Measurements from ENCODE around the gene SPATA6. TPM values are rescaled to one million over a fixed set of nuclear protein-coding genes. Genes with fewer than 3 reads are reported as not detected.
"Not testable (repeated sequence)": the region's sequence is repeated elsewhere in the genome, so short reads cannot be mapped to it uniquely, and the experiment has no call there.

SPATA6 gene
- 1 to 10 TPM; 1.7 to 2.9 (median 2.5) TPM for polyA plus RNA-seq (ENCODE audit: low read depth in 6 of 6)

DNA sequence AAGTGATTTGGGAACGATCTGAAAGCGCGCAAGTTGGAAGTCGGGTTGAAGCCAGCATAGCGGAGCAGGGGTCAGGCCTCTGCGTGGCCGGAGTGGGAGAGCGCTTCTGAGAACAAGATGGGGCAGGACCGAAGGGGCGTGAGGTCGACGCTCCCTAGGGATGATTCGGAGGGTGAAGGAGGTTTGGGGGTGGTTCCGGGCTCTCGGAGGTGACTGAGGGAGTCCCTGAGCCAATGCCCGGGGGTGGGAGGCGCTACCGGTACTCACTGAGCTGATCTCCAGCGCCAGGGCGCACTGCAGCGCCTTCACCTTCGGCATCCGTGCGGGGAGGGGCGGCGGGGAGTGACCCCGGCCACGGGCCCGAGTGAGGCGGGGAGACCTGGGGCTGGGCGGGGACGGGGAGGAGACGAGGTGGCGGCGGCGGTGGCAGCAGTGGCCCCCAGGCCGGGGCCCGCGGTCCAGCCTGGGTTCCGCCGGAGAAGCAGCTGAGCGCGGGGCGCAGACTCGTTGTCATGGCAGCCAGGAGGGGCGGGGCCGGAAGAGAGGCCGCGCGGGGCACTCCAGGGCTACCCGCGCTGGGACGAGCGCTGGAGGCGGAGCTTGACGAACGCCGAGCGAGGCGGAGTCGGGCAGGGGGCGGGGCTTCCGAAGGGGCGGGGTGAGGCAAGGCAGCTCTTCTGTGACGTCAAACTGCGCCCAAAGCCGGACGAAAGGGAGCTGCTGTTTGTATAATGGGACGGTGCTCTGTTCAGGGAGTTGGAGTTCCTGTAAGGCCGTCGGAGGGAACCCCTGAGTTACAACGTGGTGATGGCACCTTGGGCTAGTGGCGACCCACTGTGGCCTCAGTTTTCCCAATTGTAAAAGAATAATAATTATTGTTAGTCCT lies at the start of gene SPATA6:
Gene SPATA6 (minus strand): TSS at position 514 of the 886 bp plus-strand sequence. CDS start 196 bp downstream, at position 318.
- Mint-ChIP-seq H3K9me3 (peaks cover 0 to 15% (median 5%) of the 10 kb centered on the region in 7 donors), H3K36me3 (no peaks in the 10 kb centered on the region), H3K27me3 (peaks cover 0 to 11% (median 0%) of the 10 kb centered on the region in 3 donors), H3K4me3 (peak within 1 kb of the TSS; percentile 86 to 97 (median 94)), H3K4me1 (peaks cover 30 to 34% (median 32%) of the 10 kb centered on the region in 3 donors), H3K27ac (peak within 1 kb of the TSS; percentile 46 to 99 (median 92))
- DNase-seq (peak; percentile 92), ATAC-seq (ENCODE audit: low read depth in 2 of 2) (peak; percentile 85 to 87)

- H3K36me3 Mint-ChIP-seq; H3K4me1 Mint-ChIP-seq; H3K9me3 Mint-ChIP-seq; DNase-seq; H3K4me3 Mint-ChIP-seq; H3K27ac Mint-ChIP-seq; ATAC-seq (ENCODE audit: low read depth in 2 of 2): not testable (repeated sequence)
- H3K27me3 Mint-ChIP-seq: peaks cover 14 to 42% (median 20%) of the 10 kb centered on the region in 3 donors
Measured at GRCh38 chr1:48519896-48520295, 47.9 kb upstream of the SPATA6 start.

GRCh38 chr1:48506870-48507269 lies 34.9 kb upstream of the SPATA6 start:
- no peaks in the 10 kb centered on the region for H3K36me3 Mint-ChIP-seq
- H3K9me3 Mint-ChIP-seq: no peaks in the 10 kb centered on the region
- no peak overlapping the region for H3K27ac Mint-ChIP-seq
- no peak for DNase-seq
- H3K4me3 Mint-ChIP-seq: no peak overlapping the region
- ATAC-seq (ENCODE audit: low read depth in 2 of 2): no peak
- peaks cover 17 to 29% (median 19%) of the 10 kb centered on the region in 3 donors for H3K27me3 Mint-ChIP-seq
- H3K4me1 Mint-ChIP-seq: no peaks in the 10 kb centered on the region

DNA sequence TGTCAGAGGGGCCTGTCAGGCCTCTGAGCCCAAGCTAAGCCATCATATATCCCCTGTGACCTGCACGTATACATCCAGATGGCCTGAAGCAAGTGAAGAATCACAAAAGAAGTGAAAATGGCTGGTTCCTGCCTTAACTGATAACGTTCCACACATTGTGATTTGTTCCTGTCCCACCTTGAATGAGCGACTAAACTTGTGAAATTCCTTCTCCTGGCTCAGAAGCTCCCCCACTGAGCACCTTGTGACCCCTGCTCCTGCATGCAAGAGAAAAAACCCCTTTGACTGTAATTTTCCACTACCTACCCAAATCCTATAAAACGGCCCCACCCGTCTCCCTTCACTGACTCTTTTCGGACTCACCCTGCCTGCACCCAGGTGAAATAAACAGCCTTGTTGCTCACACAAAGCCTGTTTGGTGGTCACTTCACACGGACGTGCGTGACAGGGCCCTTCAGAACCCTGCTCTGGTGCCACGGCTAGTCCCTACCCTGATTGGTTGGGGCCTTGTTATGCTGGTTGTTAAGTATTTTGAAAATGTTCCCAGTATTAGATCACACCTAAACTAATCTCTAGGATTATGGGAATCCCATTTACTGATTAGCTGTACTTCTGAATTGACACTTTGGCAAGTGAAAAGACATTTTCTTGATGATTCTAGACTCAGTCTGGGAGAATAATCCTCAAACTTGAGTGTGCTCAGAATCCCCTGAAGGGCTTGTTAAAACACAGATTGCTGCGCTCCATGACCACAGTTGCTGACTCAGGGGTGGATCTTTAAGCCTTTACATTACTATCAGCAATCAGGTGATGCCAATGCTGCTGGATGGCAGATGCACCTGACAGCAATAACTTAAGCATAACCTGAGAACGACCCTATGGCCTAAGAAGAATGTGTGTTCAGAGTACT lies 28.8 kb upstream of the SPATA6 start:
- no peaks in the 10 kb centered on the region for H3K36me3 Mint-ChIP-seq
- no peak for ATAC-seq (ENCODE audit: low read depth in 2 of 2)
- H3K4me3 Mint-ChIP-seq: no peak overlapping the region
- H3K27me3 Mint-ChIP-seq: peaks cover 0 to 8% (median 0%) of the 10 kb centered on the region in 3 donors
- H3K4me1 Mint-ChIP-seq: peaks cover 6 to 10% (median 9%) of the 10 kb centered on the region in 3 donors
- peak overlapping the region in 2 of 6 donors; percentile 33 to 73 for H3K27ac Mint-ChIP-seq
- no peak for DNase-seq
- H3K9me3 Mint-ChIP-seq: no peaks in the 10 kb centered on the region

GRCh38 chr1:48499211-48499735 lies 27.3 kb upstream of the SPATA6 start:
- Mint-ChIP-seq H3K9me3 (no peaks in the 10 kb centered on the region), H3K4me3 (no peak overlapping the region), H3K27ac (peak overlapping the region in 1 of 6 donors; percentile 20), H3K4me1 (peaks cover 6 to 10% (median 9%) of the 10 kb centered on the region in 3 donors), H3K36me3 (no peaks in the 10 kb centered on the region), H3K27me3 (peaks cover 0 to 5% (median 0%) of the 10 kb centered on the region in 3 donors)
- ATAC-seq (ENCODE audit: low read depth in 2 of 2) (no peak), DNase-seq (no peak)

- peak overlapping the region in 2 of 8 donors; percentile 5 to 36 for H3K4me3 Mint-ChIP-seq
- H3K27ac Mint-ChIP-seq: peak overlapping the region in 2 of 6 donors; percentile 50 to 62
- no peaks in the 10 kb centered on the region for H3K9me3 Mint-ChIP-seq
Measured at GRCh38 chr1:48498096-48498791, 26.2 kb upstream of the SPATA6 start.

GRCh38 chr1:48495911-48496310 lies 23.9 kb upstream of the SPATA6 start:
- peaks cover 9 to 13% (median 12%) of the 10 kb centered on the region in 3 donors for H3K27me3 Mint-ChIP-seq
- no peaks in the 10 kb centered on the region for H3K9me3 Mint-ChIP-seq
- no peaks in the 10 kb centered on the region for H3K36me3 Mint-ChIP-seq
- no peak overlapping the region for H3K4me3 Mint-ChIP-seq
- no peak for ATAC-seq (ENCODE audit: low read depth in 2 of 2)
- peaks cover 6 to 10% (median 9%) of the 10 kb centered on the region in 3 donors for H3K4me1 Mint-ChIP-seq
- H3K27ac Mint-ChIP-seq: no peak overlapping the region
- no peak for DNase-seq

More at GRCh38 chr1:48498096-48498791, 26.2 kb upstream of the SPATA6 start:
- H3K36me3 Mint-ChIP-seq: no peaks in the 10 kb centered on the region
- ATAC-seq (ENCODE audit: low read depth in 2 of 2): peak; percentile 82 to 89
- H3K4me1 Mint-ChIP-seq: peaks cover 6 to 10% (median 9%) of the 10 kb centered on the region in 3 donors
- H3K27me3 Mint-ChIP-seq: no peaks in the 10 kb centered on the region
- DNase-seq: peak; percentile 55

- H3K36me3 Mint-ChIP-seq: no peaks in the 10 kb centered on the region
- H3K27me3 Mint-ChIP-seq: peaks cover 13 to 19% (median 17%) of the 10 kb centered on the region in 3 donors
- no peaks in the 10 kb centered on the region for H3K9me3 Mint-ChIP-seq
- no peak overlapping the region for H3K4me3 Mint-ChIP-seq
- DNase-seq (no peak), ATAC-seq (ENCODE audit: low read depth in 2 of 2) (no peak)
- H3K27ac Mint-ChIP-seq: no peak overlapping the region
- H3K4me1 Mint-ChIP-seq: peaks cover 6 to 10% (median 9%) of the 10 kb centered on the region in 3 donors
Measured at GRCh38 chr1:48495166-48495565, 23.2 kb upstream of the SPATA6 start.

DNA sequence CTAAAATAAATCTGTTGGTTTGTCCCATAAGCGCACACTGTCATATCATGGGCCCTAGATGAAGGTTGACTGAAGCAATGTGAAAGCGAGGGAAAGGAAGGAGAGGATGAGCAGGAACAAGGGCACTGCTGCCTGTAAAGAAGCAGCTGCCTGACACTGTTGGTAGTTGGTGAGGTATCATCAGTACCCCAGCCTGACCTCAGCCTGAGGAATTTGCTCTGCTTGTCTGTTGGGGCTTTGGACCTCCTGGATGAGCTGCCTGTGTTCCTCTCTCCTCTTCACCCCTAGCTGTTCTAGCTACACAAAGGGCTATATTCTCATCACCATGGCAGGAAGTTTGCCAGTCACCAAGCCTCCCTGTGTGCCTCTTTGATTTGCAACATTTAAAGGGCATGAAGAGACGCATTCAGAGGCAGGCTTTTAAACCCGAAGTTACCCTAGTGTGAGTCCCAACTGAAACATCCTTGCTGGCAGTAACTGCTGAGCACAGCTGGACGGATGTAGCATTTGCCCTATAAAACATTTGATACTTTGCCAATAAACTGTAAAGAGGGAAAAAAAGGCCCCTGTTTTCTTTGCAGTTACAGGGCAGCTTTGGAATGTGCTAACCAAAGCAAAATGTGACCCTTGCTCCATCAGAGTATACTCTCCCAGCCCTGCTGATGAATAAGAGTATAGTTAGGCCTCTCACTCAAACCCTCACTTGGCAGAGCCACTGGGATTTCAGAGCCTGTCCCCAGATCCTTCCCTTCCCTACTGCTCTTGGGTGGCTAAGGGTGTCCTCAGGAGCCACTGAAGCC lies 22.2 kb upstream of the SPATA6 start:
- DNase-seq (no peak), ATAC-seq (ENCODE audit: low read depth in 2 of 2) (no peak)
- Mint-ChIP-seq H3K9me3 (no peaks in the 10 kb centered on the region), H3K4me1 (peaks cover 6 to 10% (median 9%) of the 10 kb centered on the region in 3 donors), H3K27me3 (peaks cover 13 to 20% (median 17%) of the 10 kb centered on the region in 3 donors), H3K4me3 (no peak overlapping the region), H3K27ac (no peak overlapping the region), H3K36me3 (no peaks in the 10 kb centered on the region)

- ATAC-seq (ENCODE audit: low read depth in 2 of 2) (no peak), DNase-seq (no peak)
- Mint-ChIP-seq H3K27ac (no peak overlapping the region), H3K9me3 (no peaks in the 10 kb centered on the region), H3K36me3 (no peaks in the 10 kb centered on the region), H3K4me3 (no peak overlapping the region), H3K27me3 (peaks cover 17 to 20% (median 17%) of the 10 kb centered on the region in 3 donors), H3K4me1 (peaks cover 0 to under 1% (median 0%) of the 10 kb centered on the region in 3 donors)
Measured at GRCh38 chr1:48493041-48493440, 21.0 kb upstream of the SPATA6 start.

GRCh38 chr1:48492392-48492791 lies 20.4 kb upstream of the SPATA6 start:
- Mint-ChIP-seq H3K27me3 (peaks cover 17 to 20% (median 17%) of the 10 kb centered on the region in 3 donors), H3K9me3 (no peaks in the 10 kb centered on the region), H3K27ac (peak overlapping the region in 1 of 6 donors; percentile 16), H3K4me3 (no peak overlapping the region), H3K36me3 (no peaks in the 10 kb centered on the region), H3K4me1 (no peaks in the 10 kb centered on the region)
- no peak for ATAC-seq (ENCODE audit: low read depth in 2 of 2)
- no peak for DNase-seq

- H3K27ac Mint-ChIP-seq: no peak overlapping the region
- H3K9me3 Mint-ChIP-seq: no peaks in the 10 kb centered on the region
- H3K4me3 Mint-ChIP-seq: no peak overlapping the region
- no peak for DNase-seq
- no peaks in the 10 kb centered on the region for H3K4me1 Mint-ChIP-seq
- ATAC-seq (ENCODE audit: low read depth in 2 of 2): no peak
- no peaks in the 10 kb centered on the region for H3K36me3 Mint-ChIP-seq
- peaks cover 17 to 20% (median 17%) of the 10 kb centered on the region in 3 donors for H3K27me3 Mint-ChIP-seq
Measured at GRCh38 chr1:48488721-48489120, 16.7 kb upstream of the SPATA6 start.
